22Rv1 (cell line): ENCODE results near the gene PPP1R13B.

Experiments used
- H3K27ac ChIP-seq: fragments of 450-650 bp; 2 replicates; pipeline ENCODE4 v1.5.1; 2017
- CTCF ChIP-seq: fragments of 450-650 bp; IDR thresholded peaks from 2 replicates; pipeline ENCODE4 v1.5.1; 2017; ENCODE audit warnings: mild to moderate bottlenecking
- ZFX ChIP-seq: fragments of 450-650 bp; IDR thresholded peaks from 2 replicates; pipeline ENCODE4 v1.6.1; 2017; ENCODE audit warnings: antibody characterized with exemption, borderline replicate concordance

The PPP1R13B gene

GRCh38 chr14:103727313-103727980 lies 119.9 kb downstream of the PPP1R13B start:
- H3K27ac ChIP-seq: peak overlapping the region; percentile 89
- TF ChIP-seq ZFX: no peak
- TF ChIP-seq CTCF: peak; percentile 79

GRCh38 chr14:103726474-103726873 lies 120.9 kb downstream of the PPP1R13B start:
- TF ChIP-seq ZFX: no peak
- no peak for TF ChIP-seq CTCF
- no peak overlapping the region for H3K27ac ChIP-seq

GRCh38 chr14:103725739-103726395 lies 121.5 kb downstream of the PPP1R13B start:
- no peak overlapping the region for H3K27ac ChIP-seq
- TF ChIP-seq ZFX (no peak), CTCF (no peak)

- TF ChIP-seq ZFX (no peak), CTCF (no peak)
- H3K27ac ChIP-seq: no peak overlapping the region
These were observed 122.2 kb downstream of the PPP1R13B start for GRCh38 chr14:103725001-103725682.

- no peak for TF ChIP-seq CTCF
- no peak for TF ChIP-seq ZFX
- H3K27ac ChIP-seq: no peak overlapping the region
These were observed 123.3 kb downstream of the PPP1R13B start for GRCh38 chr14:103724116-103724515.

GRCh38 chr14:103723748-103724081 lies 123.7 kb downstream of the PPP1R13B start:
- no peak overlapping the region for H3K27ac ChIP-seq
- TF ChIP-seq ZFX (no peak), CTCF (no peak)
